Measurements from ENCODE around the gene CCDC127. TPM values are rescaled to one million over a fixed set of nuclear protein-coding genes. Genes with fewer than 3 reads are reported as not detected.

CCDC127 gene
- total RNA-seq, 4 donors from 2014 or later, result 4.4 to 5.2 (median 4.8) TPM

DNA sequence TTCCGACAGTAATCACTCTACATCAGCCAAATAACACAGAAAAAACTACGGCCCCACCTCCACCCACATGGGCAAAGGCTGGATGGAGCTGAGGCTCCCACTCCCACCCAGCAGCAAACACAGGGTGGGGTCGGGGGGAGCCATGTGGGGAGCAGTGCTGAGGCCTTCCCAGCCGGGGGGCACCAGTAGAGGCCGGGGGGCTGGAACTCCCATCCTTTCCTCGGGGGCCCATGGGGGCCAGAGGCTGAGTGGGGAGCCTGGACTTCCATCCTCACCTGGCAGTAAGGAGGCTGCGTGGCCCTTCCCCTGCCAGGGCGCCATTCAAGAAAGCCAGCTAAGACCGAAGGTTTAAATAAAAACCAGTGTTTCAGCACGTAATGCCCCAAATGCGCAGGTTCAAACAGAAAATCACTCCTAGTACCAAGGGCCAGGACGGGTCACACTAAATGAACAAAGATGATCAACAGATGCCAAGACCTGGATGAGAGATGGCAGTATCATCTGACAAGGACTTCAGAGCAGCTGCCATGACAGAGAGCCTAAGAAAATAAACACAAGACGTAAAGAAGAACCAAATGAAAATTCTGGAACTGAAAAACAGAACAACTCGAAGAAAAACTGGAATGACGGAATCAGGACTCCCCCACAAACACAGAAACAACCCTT lies 9.4 kb downstream of the CCDC127 start:
- H3K27ac ChIP-seq, result no peak overlapping the region
- intact Hi-C loops (cut with DNase I), result no loop called here
- no peaks in the 10 kb centered on the region for H3K27me3 ChIP-seq
- H3K9me3 ChIP-seq, result no peaks in the 10 kb centered on the region
- no peak overlapping the region for H3K4me3 ChIP-seq (replicated peaks in 1 of 3)
- DNase-seq, result no peak
- peaks cover 7 to 14% of the 10 kb centered on the region in 2 donors for H3K36me3 ChIP-seq
- no peaks in the 10 kb centered on the region for H3K4me1 ChIP-seq
- TF ChIP-seq, protein P1, sequence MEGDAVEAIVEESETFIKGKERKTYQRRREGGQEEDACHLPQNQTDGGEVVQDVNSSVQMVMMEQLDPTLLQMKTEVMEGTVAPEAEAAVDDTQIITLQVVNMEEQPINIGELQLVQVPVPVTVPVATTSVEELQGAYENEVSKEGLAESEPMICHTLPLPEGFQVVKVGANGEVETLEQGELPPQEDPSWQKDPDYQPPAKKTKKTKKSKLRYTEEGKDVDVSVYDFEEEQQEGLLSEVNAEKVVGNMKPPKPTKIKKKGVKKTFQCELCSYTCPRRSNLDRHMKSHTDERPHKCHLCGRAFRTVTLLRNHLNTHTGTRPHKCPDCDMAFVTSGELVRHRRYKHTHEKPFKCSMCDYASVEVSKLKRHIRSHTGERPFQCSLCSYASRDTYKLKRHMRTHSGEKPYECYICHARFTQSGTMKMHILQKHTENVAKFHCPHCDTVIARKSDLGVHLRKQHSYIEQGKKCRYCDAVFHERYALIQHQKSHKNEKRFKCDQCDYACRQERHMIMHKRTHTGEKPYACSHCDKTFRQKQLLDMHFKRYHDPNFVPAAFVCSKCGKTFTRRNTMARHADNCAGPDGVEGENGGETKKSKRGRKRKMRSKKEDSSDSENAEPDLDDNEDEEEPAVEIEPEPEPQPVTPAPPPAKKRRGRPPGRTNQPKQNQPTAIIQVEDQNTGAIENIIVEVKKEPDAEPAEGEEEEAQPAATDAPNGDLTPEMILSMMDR (IDR thresholded peaks at IDR 0.05), result no peak
- no peak for TF ChIP-seq POLR2A (IDR thresholded peaks at IDR 0.05)
- WGBS, 2 donors, result 83 to 84% methylated on average over 11 to 14 of the region's 15 CpGs

- peaks cover 7 to 19% of the 10 kb centered on the region in 2 donors for H3K36me3 ChIP-seq
- intact Hi-C loops (cut with DNase I), result no loop called here
- H3K9me3 ChIP-seq, result no peaks in the 10 kb centered on the region
- TF ChIP-seq, protein P1 (IDR thresholded peaks at IDR 0.05), result no peak
- no peak for TF ChIP-seq POLR2A (IDR thresholded peaks at IDR 0.05)
- no peak overlapping the region for H3K4me3 ChIP-seq (replicated peaks in 1 of 3)
- H3K27me3 ChIP-seq, result no peaks in the 10 kb centered on the region
- 74 to 76% methylated on average over 14 of the region's 14 CpGs for WGBS, 2 donors
- DNase-seq, result no peak
- H3K4me1 ChIP-seq, result no peaks in the 10 kb centered on the region
- no peak overlapping the region for H3K27ac ChIP-seq
Measured at GRCh38 chr5:207599-207998, 10.4 kb downstream of the CCDC127 start.

DNA sequence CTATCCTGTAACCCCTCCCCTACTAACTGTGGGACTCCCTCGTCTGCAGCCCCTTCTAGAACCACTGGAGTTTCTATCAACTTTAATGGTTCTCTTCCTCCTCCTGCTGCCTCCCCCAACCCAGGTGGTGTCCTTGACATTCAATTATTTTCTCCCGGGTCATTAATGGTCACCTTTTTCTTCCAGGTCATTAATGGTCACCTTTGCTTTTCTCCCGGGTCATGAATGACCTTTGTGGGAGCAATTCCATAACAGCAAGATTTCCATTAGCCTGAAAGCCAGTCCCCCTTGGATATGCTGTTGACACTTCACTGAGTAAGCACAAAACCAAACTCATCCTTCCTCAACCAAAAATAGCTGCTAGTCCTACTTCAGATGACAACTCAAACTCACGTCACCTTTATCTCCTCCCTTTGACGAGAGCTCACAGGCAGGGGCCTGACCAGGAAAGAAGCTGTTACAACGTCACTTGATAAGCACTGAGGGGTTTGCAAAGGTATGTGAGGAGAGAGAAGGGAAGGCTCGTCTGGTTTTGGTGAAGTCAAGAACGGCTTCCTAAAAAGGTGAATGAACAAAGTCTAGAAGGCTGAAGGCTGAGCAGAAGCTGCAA lies 10.9 kb downstream of the CCDC127 start:
- DNase-seq, result no peak
- H3K27me3 ChIP-seq, result no peaks in the 10 kb centered on the region
- H3K36me3 ChIP-seq, result peaks cover 7 to 19% of the 10 kb centered on the region in 2 donors
- TF ChIP-seq, protein P1 (IDR thresholded peaks at IDR 0.05), result no peak
- no peak for TF ChIP-seq POLR2A (IDR thresholded peaks at IDR 0.05)
- no peaks in the 10 kb centered on the region for H3K4me1 ChIP-seq
- 83 to 90% methylated on average over 8 of the region's 8 CpGs for WGBS, 2 donors
- H3K9me3 ChIP-seq, result no peaks in the 10 kb centered on the region
- no peak overlapping the region for H3K27ac ChIP-seq
- H3K4me3 ChIP-seq (replicated peaks in 1 of 3), result no peak overlapping the region
- intact Hi-C loops (cut with DNase I), result no loop called here

DNA sequence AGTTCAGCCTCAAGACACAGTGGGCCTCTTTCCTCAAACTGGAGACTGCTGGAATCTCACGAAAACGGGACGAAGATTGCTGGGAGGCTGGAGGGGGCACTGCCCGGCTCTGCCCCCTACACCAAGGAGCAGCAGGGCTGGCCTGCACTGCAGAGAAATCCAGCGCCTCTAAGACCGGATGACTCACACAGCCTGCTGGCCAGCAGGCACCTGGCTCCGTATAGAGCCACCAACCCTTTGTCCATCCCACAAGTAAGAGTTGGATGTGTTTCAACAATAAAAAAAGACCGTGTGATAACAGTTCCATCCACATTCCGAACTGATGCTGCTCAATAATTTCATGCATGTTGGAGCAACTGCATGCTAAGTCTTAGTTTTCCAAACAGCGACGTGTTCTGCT lies 11.5 kb downstream of the CCDC127 start:
- Histone ChIP-seq H3K36me3 (peaks cover 7 to 19% of the 10 kb centered on the region in 2 donors), H3K4me1 (no peaks in the 10 kb centered on the region), H3K9me3 (no peaks in the 10 kb centered on the region), H3K27ac (no peak overlapping the region), H3K4me3 (replicated peaks in 1 of 3) (no peak overlapping the region), H3K27me3 (no peaks in the 10 kb centered on the region)
- TF ChIP-seq POLR2A (IDR thresholded peaks at IDR 0.05), result no peak
- TF ChIP-seq, protein P1 (IDR thresholded peaks at IDR 0.05), result no peak
- no peak for DNase-seq
- intact Hi-C loops (cut with DNase I), result no loop called here
- 72 to 77% methylated on average over 11 of the region's 11 CpGs for WGBS, 2 donors

DNA sequence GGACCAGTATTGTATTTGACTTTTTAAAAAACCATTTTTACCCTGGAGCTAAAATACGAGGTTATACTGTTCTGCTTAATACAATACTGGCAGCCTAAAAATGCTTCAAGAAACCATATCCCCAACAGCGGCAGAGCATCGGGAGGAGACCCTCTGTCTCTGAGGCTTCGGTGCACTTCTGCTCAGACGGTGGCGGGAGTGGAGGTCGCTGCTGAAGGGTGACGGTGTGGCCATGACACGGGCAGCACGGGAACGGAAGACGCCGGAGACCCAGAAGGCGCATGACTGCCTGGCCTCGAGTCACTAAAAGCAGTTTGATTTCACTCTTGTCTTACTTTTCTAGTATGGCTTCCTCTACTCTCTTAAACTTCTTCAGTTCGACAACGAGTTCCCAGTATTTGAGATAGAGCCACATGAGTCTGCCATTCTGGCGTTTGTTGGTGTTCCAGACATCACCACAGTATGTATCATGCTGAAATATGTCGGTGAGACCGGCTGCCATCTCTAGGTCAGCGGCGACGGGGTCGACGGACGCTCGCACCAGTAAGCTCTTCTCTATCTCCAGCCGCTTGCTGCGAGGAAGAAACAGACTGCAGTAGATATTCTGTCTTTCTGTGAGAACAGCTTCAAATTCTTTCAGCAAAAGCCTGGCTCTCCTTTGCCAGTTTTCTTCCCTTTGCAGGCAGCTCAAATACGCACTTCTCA lies 12.8 kb downstream of the CCDC127 start:
- H3K36me3 ChIP-seq, result peaks cover 7 to 19% of the 10 kb centered on the region in 2 donors
- no peaks in the 10 kb centered on the region for H3K27me3 ChIP-seq
- DNase-seq, result no peak
- H3K9me3 ChIP-seq, result no peaks in the 10 kb centered on the region
- intact Hi-C loops (cut with DNase I), result no loop called here
- no peak for TF ChIP-seq POLR2A (IDR thresholded peaks at IDR 0.05)
- TF ChIP-seq, protein P1 (IDR thresholded peaks at IDR 0.05), result no peak
- H3K4me1 ChIP-seq, result no peaks in the 10 kb centered on the region
- 96 to 97% methylated on average over 30 of the region's 30 CpGs for WGBS, 2 donors
- H3K27ac ChIP-seq, result no peak overlapping the region
- H3K4me3 ChIP-seq (replicated peaks in 1 of 3), result no peak overlapping the region
